Fibroblast of pulmonary artery (primary cell): ENCODE measurements around the gene TTR.

Experiments
- DNase-seq: peaks from one replicate; pipeline ENCODE4 v3.0.0-alpha.2; 2010; ENCODE audit warnings: low read depth
- H3K4me3 ChIP-seq: replicated peaks from 2 replicates; pipeline ENCODE4 v1.5.1; 2011; ENCODE audit warnings: low read depth, mild to moderate bottlenecking, control low read depth, low read length, moderate library complexity
- TF ChIP-seq, protein P1 (sequence below): IDR thresholded peaks from 2 replicates; pipeline ENCODE4 v1.5.1; 2011; ENCODE audit warnings: mild to moderate bottlenecking, control low read depth, low read length, inconsistent platforms; ENCODE audit errors: missing control alignments

The TTR gene

DNA sequence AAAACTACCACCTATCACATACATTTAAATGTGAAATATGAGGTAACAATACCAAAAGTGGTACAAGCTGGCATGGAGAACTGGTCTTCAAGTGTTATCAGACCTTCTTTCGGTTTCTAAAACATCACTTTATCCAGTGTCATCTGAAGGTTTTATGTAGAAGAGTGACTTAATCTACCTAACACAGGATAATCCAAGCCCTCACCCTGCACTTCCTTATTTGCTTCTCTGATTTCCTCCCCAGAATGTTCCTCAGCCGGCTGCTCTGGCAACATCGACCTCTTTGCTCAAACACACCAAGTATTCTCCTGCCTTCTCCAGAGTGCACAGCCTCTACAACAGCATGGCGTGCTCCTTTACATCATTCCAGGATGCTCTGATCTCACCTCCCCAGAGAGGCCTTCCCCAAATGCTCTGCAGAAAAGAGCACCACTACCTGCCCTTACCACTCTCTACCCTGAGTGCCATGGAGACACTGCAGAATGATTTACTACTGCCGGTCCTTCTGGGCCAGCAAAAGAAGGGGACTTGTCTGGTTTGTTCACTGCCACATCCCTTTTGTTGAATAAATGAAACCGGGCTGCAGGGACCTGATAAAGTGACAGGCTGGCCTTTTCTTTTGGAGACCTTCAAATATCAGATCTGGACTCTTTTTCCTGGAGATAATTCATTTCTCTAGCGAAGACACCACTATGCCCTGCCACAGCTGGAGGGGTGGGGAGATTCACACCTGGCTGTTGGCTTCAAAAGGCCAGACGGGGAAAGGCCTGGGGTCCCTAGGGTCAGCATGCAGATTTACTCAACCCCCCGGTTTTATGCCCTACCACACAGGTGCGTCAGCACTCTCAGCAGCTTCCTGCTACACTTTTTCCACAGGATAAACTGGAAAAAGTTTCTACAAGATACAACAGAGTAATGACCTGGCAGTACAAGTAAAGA, 42.0 kb downstream of the TTR start:
- H3K4me3 ChIP-seq: no peak overlapping the region
- TF ChIP-seq, protein P1, sequence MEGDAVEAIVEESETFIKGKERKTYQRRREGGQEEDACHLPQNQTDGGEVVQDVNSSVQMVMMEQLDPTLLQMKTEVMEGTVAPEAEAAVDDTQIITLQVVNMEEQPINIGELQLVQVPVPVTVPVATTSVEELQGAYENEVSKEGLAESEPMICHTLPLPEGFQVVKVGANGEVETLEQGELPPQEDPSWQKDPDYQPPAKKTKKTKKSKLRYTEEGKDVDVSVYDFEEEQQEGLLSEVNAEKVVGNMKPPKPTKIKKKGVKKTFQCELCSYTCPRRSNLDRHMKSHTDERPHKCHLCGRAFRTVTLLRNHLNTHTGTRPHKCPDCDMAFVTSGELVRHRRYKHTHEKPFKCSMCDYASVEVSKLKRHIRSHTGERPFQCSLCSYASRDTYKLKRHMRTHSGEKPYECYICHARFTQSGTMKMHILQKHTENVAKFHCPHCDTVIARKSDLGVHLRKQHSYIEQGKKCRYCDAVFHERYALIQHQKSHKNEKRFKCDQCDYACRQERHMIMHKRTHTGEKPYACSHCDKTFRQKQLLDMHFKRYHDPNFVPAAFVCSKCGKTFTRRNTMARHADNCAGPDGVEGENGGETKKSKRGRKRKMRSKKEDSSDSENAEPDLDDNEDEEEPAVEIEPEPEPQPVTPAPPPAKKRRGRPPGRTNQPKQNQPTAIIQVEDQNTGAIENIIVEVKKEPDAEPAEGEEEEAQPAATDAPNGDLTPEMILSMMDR: no peak
- no peak for DNase-seq

DNA sequence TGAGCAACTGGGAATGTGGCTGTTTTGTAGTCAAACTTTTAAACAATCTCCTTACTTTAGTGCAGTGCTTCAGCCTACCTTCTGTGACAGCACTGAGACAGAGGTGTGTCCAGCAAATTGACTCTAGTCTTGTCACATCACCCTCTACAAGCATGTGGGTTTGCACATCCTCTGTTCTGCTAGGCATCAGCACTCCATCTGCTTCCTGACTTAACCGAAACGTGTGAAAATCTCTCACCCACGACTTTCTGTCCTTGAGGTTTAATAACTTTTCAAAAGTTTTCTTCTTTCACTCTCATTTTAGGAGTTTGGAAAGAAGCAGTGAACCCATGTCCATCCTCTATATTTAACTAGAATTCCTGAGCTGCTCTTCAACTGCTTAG, 42.6 kb downstream of the TTR start:
- TF ChIP-seq, protein P1: no peak
- H3K4me3 ChIP-seq: no peak overlapping the region
- no peak for DNase-seq

GRCh38 chr18:31636387-31636786, 44.7 kb downstream of the TTR start:
- TF ChIP-seq, protein P1: no peak
- no peak overlapping the region for H3K4me3 ChIP-seq
- DNase-seq: no peak

DNA sequence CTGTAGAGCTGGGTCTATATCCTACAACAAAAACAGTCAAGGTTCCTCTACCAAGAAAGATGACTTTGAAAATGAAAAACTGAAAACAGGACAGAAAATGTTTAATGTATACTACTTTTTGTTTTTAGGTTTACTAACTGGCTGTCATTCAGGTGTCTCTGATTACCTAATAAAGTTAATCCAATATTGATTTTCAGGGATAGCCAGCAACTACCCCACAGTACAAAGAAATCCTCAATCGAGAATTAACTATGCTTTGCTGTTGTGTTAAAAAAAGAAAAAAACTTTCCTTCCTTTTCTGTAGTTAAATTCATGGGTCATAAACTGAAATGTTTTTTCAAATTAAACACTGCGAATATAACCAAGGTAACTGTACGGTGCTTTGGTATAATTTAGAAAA, 45.8 kb downstream of the TTR start:
- DNase-seq: no peak

GRCh38 chr18:31643003-31643402, 51.3 kb downstream of the TTR start:
- TF ChIP-seq, protein P1: no peak
- DNase-seq: peak; percentile 29
- H3K4me3 ChIP-seq: no peak overlapping the region

More for the DNA sequence above, 45.8 kb downstream of the TTR start:
- H3K4me3 ChIP-seq: no peak overlapping the region
- TF ChIP-seq, protein P1: no peak

- no peak overlapping the region for H3K4me3 ChIP-seq
- TF ChIP-seq, protein P1: no peak
- DNase-seq: no peak
Observed at GRCh38 chr18:31645411-31645810, 53.7 kb downstream of the TTR start.
